ENCODE measurements around the gene CHRNE. TPM values are rescaled to one million over a fixed set of nuclear protein-coding genes. Genes with fewer than 3 reads are reported as not detected.
"Not testable (repeated sequence)": the region's sequence is repeated elsewhere in the genome, so short reads cannot be mapped to it uniquely, and the experiment has no call there.

Gene CHRNE
- total RNA-seq, 2 experiments from 2014 or later = 0.42 to 0.47 TPM

- Mint-ChIP-seq H3K9me3 (no peaks in the 10 kb centered on the region), H3K27ac (peak overlapping the region; percentile 26), H3K27me3 (peaks cover 10% of the 10 kb centered on the region), H3K4me3 (no peak overlapping the region), H3K4me1 (peaks cover 28% of the 10 kb centered on the region), H3K36me3 (peaks cover 18% of the 10 kb centered on the region)
- DNase-seq = no peak
Observed at GRCh38 chr17:4933646-4934045, 30.7 kb upstream of the CHRNE start.

GRCh38 chr17:4932756-4933155, 29.9 kb upstream of the CHRNE start:
- peaks cover 10% of the 10 kb centered on the region for H3K27me3 Mint-ChIP-seq
- H3K36me3 Mint-ChIP-seq = peaks cover 10% of the 10 kb centered on the region
- no peaks in the 10 kb centered on the region for H3K9me3 Mint-ChIP-seq
- DNase-seq = no peak
- H3K4me1 Mint-ChIP-seq = peaks cover 22% of the 10 kb centered on the region
- no peak overlapping the region for H3K4me3 Mint-ChIP-seq
- peak overlapping the region; percentile 23 for H3K27ac Mint-ChIP-seq

- Mint-ChIP-seq H3K4me3 (no peak within 1 kb of the TSS), H3K36me3 (peaks cover 10% of the 10 kb centered on the region), H3K27me3 (peaks cover 10% of the 10 kb centered on the region), H3K9me3 (no peaks in the 10 kb centered on the region), H3K27ac (peak within 1 kb of the TSS; percentile 23), H3K4me1 (peaks cover 22% of the 10 kb centered on the region)
- no peak for DNase-seq
Observed at GRCh38 chr17:4931963-4932362, 29.1 kb upstream of the CHRNE start, which contains the start of gene GP1BA. Gene GP1BA, plus strand, starts transcription at chr17:4932277. Its CDS starts 328 bp downstream, at chr17:4932605.

GRCh38 chr17:4928881-4929280, 26.0 kb upstream of the CHRNE start:
- peaks cover 7% of the 10 kb centered on the region for H3K4me1 Mint-ChIP-seq
- peaks cover 13% of the 10 kb centered on the region for H3K36me3 Mint-ChIP-seq
- no peaks in the 10 kb centered on the region for H3K9me3 Mint-ChIP-seq
- DNase-seq = no peak
- no peak overlapping the region for H3K27ac Mint-ChIP-seq
- H3K27me3 Mint-ChIP-seq = peaks cover 6% of the 10 kb centered on the region
- no peak overlapping the region for H3K4me3 Mint-ChIP-seq

GRCh38 chr17:4926577-4927335, 23.9 kb upstream of the CHRNE start:
- H3K4me3 Mint-ChIP-seq, H3K27ac Mint-ChIP-seq, H3K36me3 Mint-ChIP-seq, H3K27me3 Mint-ChIP-seq, H3K9me3 Mint-ChIP-seq, DNase-seq, H3K4me1 Mint-ChIP-seq: not testable (repeated sequence)

- no peak for DNase-seq
- no peaks in the 10 kb centered on the region for H3K27me3 Mint-ChIP-seq
- no peak overlapping the region for H3K27ac Mint-ChIP-seq
- H3K36me3 Mint-ChIP-seq = peaks cover 2% of the 10 kb centered on the region
- no peaks in the 10 kb centered on the region for H3K9me3 Mint-ChIP-seq
- no peak overlapping the region for H3K4me3 Mint-ChIP-seq
- no peaks in the 10 kb centered on the region for H3K4me1 Mint-ChIP-seq
Observed at GRCh38 chr17:4921320-4921719, 18.4 kb upstream of the CHRNE start.

- Mint-ChIP-seq H3K27me3 (no peaks in the 10 kb centered on the region), H3K9me3 (no peaks in the 10 kb centered on the region), H3K27ac (no peak overlapping the region), H3K4me1 (no peaks in the 10 kb centered on the region), H3K4me3 (no peak overlapping the region), H3K36me3 (peaks cover 2% of the 10 kb centered on the region)
- no peak for DNase-seq
Observed at GRCh38 chr17:4920351-4921048, 17.6 kb upstream of the CHRNE start.

GRCh38 chr17:4919511-4920047, 16.7 kb upstream of the CHRNE start:
- H3K27ac Mint-ChIP-seq = no peak overlapping the region

GRCh38 chr17:4914551-4914950, 11.7 kb upstream of the CHRNE start:
- not testable (repeated sequence) for H3K4me3 Mint-ChIP-seq, H3K4me1 Mint-ChIP-seq, H3K9me3 Mint-ChIP-seq, H3K36me3 Mint-ChIP-seq, H3K27ac Mint-ChIP-seq, DNase-seq, H3K27me3 Mint-ChIP-seq

More at GRCh38 chr17:4919511-4920047, 16.7 kb upstream of the CHRNE start:
- H3K4me1 Mint-ChIP-seq = no peaks in the 10 kb centered on the region
- H3K9me3 Mint-ChIP-seq = no peaks in the 10 kb centered on the region
- H3K4me3 Mint-ChIP-seq = no peak overlapping the region
- H3K27me3 Mint-ChIP-seq = no peaks in the 10 kb centered on the region
- H3K36me3 Mint-ChIP-seq = peaks cover 2% of the 10 kb centered on the region
- no peak for DNase-seq

- no peaks in the 10 kb centered on the region for H3K27me3 Mint-ChIP-seq
- no peaks in the 10 kb centered on the region for H3K4me1 Mint-ChIP-seq
- DNase-seq = no peak
- no peak overlapping the region for H3K4me3 Mint-ChIP-seq
- H3K9me3 Mint-ChIP-seq = no peaks in the 10 kb centered on the region
- no peak overlapping the region for H3K27ac Mint-ChIP-seq
- H3K36me3 Mint-ChIP-seq = no peaks in the 10 kb centered on the region
Observed at GRCh38 chr17:4913994-4914393, 11.1 kb upstream of the CHRNE start.

- Mint-ChIP-seq H3K36me3 (no peaks in the 10 kb centered on the region), H3K4me1 (peaks cover 6% of the 10 kb centered on the region), H3K9me3 (no peaks in the 10 kb centered on the region), H3K27me3 (no peaks in the 10 kb centered on the region), H3K27ac (no peak overlapping the region), H3K4me3 (no peak overlapping the region)
- peak; percentile 77 for DNase-seq
Observed at GRCh38 chr17:4908711-4909496, 6.0 kb upstream of the CHRNE start.

GRCh38 chr17:4908301-4908700, 5.4 kb upstream of the CHRNE start:
- H3K4me3 Mint-ChIP-seq = no peak overlapping the region
- no peak overlapping the region for H3K27ac Mint-ChIP-seq
- H3K4me1 Mint-ChIP-seq = peaks cover 10% of the 10 kb centered on the region
- no peaks in the 10 kb centered on the region for H3K36me3 Mint-ChIP-seq
- H3K27me3 Mint-ChIP-seq = no peaks in the 10 kb centered on the region
- DNase-seq = no peak
- H3K9me3 Mint-ChIP-seq = no peaks in the 10 kb centered on the region

GRCh38 chr17:4906642-4907041, 3.7 kb upstream of the CHRNE start:
- not testable (repeated sequence) for H3K27ac Mint-ChIP-seq, DNase-seq, H3K4me3 Mint-ChIP-seq, H3K36me3 Mint-ChIP-seq, H3K27me3 Mint-ChIP-seq, H3K9me3 Mint-ChIP-seq
- peaks cover 23% of the 10 kb centered on the region for H3K4me1 Mint-ChIP-seq

- Mint-ChIP-seq H3K4me1 (peaks cover 33% of the 10 kb centered on the region), H3K27me3 (no peaks in the 10 kb centered on the region), H3K36me3 (peaks cover 10% of the 10 kb centered on the region), H3K27ac (peak overlapping the region; percentile 52), H3K4me3 (no peak overlapping the region), H3K9me3 (no peaks in the 10 kb centered on the region)
- DNase-seq = no peak
Observed at GRCh38 chr17:4902540-4902939, 358 bp downstream of the CHRNE start.

Measured in activated naive CD8-positive, alpha-beta T cell treated with anti-CD3 and anti-CD28 coated beads for 36 hours (primary cell).